Colonic mucosa (tissue), 4 donors: ENCODE results near the gene MALL. TPM values are rescaled to one million over a fixed set of nuclear protein-coding genes. Genes with fewer than 3 reads are reported as not detected.
"Not testable (repeated sequence)": the region's sequence is repeated elsewhere in the genome, so short reads cannot be mapped to it uniquely, and the experiment has no call there.

Source experiments
- DNase-seq: peaks from one replicate; pipeline ENCODE4 v3.0.0-alpha.2; 2020
- H3K27ac ChIP-seq: fragments of 200-600 bp; one replicate; pipeline ENCODE4 v1.8.0; 2021
- H3K27me3 ChIP-seq: fragments of 200-600 bp; one replicate; pipeline ENCODE4 v1.8.0; 2021
- H3K36me3 ChIP-seq: fragments of 200-600 bp; one replicate; pipeline ENCODE4 v1.8.0; 2021
- H3K4me1 ChIP-seq: fragments of 200-600 bp; one replicate; pipeline ENCODE4 v1.8.0; 2021; ENCODE audit warnings: mild to moderate bottlenecking
- H3K4me3 ChIP-seq: fragments of 200-600 bp; one replicate; pipeline ENCODE4 v1.8.0; 2021
- H3K9ac ChIP-seq, 2 donors: one replicate each; pipeline ENCODE4 v1.7.0; 2013; ENCODE audit warnings: control low read depth in 2 of 2, low read depth in 2 of 2, low read length in 2 of 2
- H3K9me3 ChIP-seq: fragments of 200-600 bp; one replicate; pipeline ENCODE4 v1.8.0; 2021
- CTCF ChIP-seq: fragments of 200-600 bp; IDR thresholded peaks from one replicate; pipeline ENCODE4 v1.8.0; 2022; ENCODE audit warnings: antibody characterized with exemption, mild to moderate bottlenecking
- intact Hi-C: fragments of 100-400 bp; cut with DNase I; formaldehyde crosslinking; loops from one replicate; pipeline ENCODE4 v1.14.1; 2022
- total RNA-seq, 2 donors: library from RNA; stranded (reverse); fragmentation: NEBNext Ultra II Directional in 1 of 2; extraction: Animal tissue kit (Norgen Biotek cat#: 25700) in 1 of 2; gene quantifications; one replicate each; pipeline ENCODE4 v1.2.1, GENCODE V29; 2021
- donor health status: healthy.
- donor health status: DM: no; HTN: no; CAD: no.
- donor health status: DM: no; HTN: no; CAD: no.

MALL gene
- total RNA-seq, 2 donors from 2014 or later, result 213 to 567 TPM

- TF ChIP-seq CTCF, result no peak
- intact Hi-C loops, result no loop called here
- peaks cover 7% of the 10 kb centered on the region for H3K4me1 ChIP-seq
- no peaks in the 10 kb centered on the region for H3K27me3 ChIP-seq
- no peak overlapping the region for H3K27ac ChIP-seq
- H3K4me3 ChIP-seq, result no peak overlapping the region
- DNase-seq, result no peak
- H3K9ac ChIP-seq, result no peak overlapping the region
- no peaks in the 10 kb centered on the region for H3K9me3 ChIP-seq
- H3K36me3 ChIP-seq, result no peaks in the 10 kb centered on the region
Observed at GRCh38 chr2:110099038-110099425, 16.6 kb downstream of the MALL start.

GRCh38 chr2:110097506-110098220, 18.0 kb downstream of the MALL start:
- Histone ChIP-seq H3K4me1 (peaks cover 4% of the 10 kb centered on the region), H3K4me3 (no peak overlapping the region), H3K9me3 (no peaks in the 10 kb centered on the region), H3K9ac (no peak overlapping the region), H3K27ac (no peak overlapping the region), H3K27me3 (no peaks in the 10 kb centered on the region), H3K36me3 (no peaks in the 10 kb centered on the region)
- peak; percentile 49 for DNase-seq
- intact Hi-C loops, result no loop called here
- no peak for TF ChIP-seq CTCF

GRCh38 chr2:110095994-110096633, 19.5 kb downstream of the MALL start:
- Histone ChIP-seq H3K9ac (no peak overlapping the region), H3K9me3 (no peaks in the 10 kb centered on the region), H3K4me3 (no peak overlapping the region), H3K4me1 (peaks cover 4% of the 10 kb centered on the region), H3K27ac (no peak overlapping the region), H3K27me3 (no peaks in the 10 kb centered on the region), H3K36me3 (no peaks in the 10 kb centered on the region)
- no peak for TF ChIP-seq CTCF
- DNase-seq, result no peak
- intact Hi-C loops, result no loop called here

- H3K27ac ChIP-seq, intact Hi-C loops, H3K9ac ChIP-seq, H3K4me1 ChIP-seq, H3K36me3 ChIP-seq, H3K9me3 ChIP-seq, H3K27me3 ChIP-seq, H3K4me3 ChIP-seq, DNase-seq: not testable (repeated sequence)
Observed at GRCh38 chr2:110094884-110095534, 20.6 kb downstream of the MALL start.

GRCh38 chr2:110093924-110094323, 21.7 kb downstream of the MALL start:
- H3K4me3 ChIP-seq, DNase-seq, H3K9me3 ChIP-seq, H3K4me1 ChIP-seq, H3K27me3 ChIP-seq, H3K9ac ChIP-seq, H3K27ac ChIP-seq, intact Hi-C loops, H3K36me3 ChIP-seq: not testable (repeated sequence)

- H3K9ac ChIP-seq, H3K27ac ChIP-seq, H3K36me3 ChIP-seq, H3K9me3 ChIP-seq, H3K4me3 ChIP-seq, H3K4me1 ChIP-seq, H3K27me3 ChIP-seq, DNase-seq, intact Hi-C loops: not testable (repeated sequence)
Observed at GRCh38 chr2:110090164-110090563, 25.5 kb downstream of the MALL start.

- H3K27me3 ChIP-seq, H3K27ac ChIP-seq, intact Hi-C loops, H3K4me1 ChIP-seq, H3K9ac ChIP-seq, DNase-seq, H3K4me3 ChIP-seq, H3K9me3 ChIP-seq, H3K36me3 ChIP-seq: not testable (repeated sequence)
Observed at GRCh38 chr2:110083757-110084156, 31.9 kb downstream of the MALL start.

- DNase-seq, intact Hi-C loops, H3K27ac ChIP-seq, H3K4me3 ChIP-seq, H3K9ac ChIP-seq, H3K9me3 ChIP-seq, H3K36me3 ChIP-seq, H3K4me1 ChIP-seq, H3K27me3 ChIP-seq: not testable (repeated sequence)
Observed at GRCh38 chr2:110083162-110083561, 32.5 kb downstream of the MALL start.

- intact Hi-C loops, DNase-seq, H3K9ac ChIP-seq: not testable (repeated sequence)
Observed at GRCh38 chr2:110078104-110078503, 37.5 kb downstream of the MALL start.

GRCh38 chr2:110075896-110076295, 39.7 kb downstream of the MALL start:
- H3K9ac ChIP-seq, H3K36me3 ChIP-seq, H3K4me1 ChIP-seq, intact Hi-C loops, H3K4me3 ChIP-seq, DNase-seq, H3K27ac ChIP-seq, H3K27me3 ChIP-seq, H3K9me3 ChIP-seq: not testable (repeated sequence)

More at GRCh38 chr2:110078104-110078503, 37.5 kb downstream of the MALL start:
- not testable (repeated sequence) for H3K36me3 ChIP-seq, H3K4me3 ChIP-seq, H3K27ac ChIP-seq, H3K27me3 ChIP-seq, H3K4me1 ChIP-seq, H3K9me3 ChIP-seq
